PC-3 (cell line): ENCODE data around the gene SYNPO. TPM values are rescaled to one million over a fixed set of nuclear protein-coding genes. Genes with fewer than 3 reads are reported as not detected.

ENCODE experiments used
- ATAC-seq: fragments of 200-7000 bp; cut with Tn5 transposase; 2 replicates; pipeline ENCODE4 v1.9.1; 2020; ENCODE audit warnings: mild to moderate bottlenecking, moderate library complexity
- BruUV-seq: library from RNA; stranded (reverse); fragments of 400-500 nt; replicated peaks from 2 replicates; lab custom pipeline; 2021; lab: Mats Ljungman, UMichigan
- CTCF ChIA-PET: fragments of 300-600 bp; sonication (Branson Sonifier 250); formaldehyde crosslinking; loops from one replicate; lab custom pipeline; 2022; ENCODE audit warnings: antibody characterized with exemption; lab: Charles Lee
- POLR2A ChIA-PET: fragments of 300-600 bp; sonication (Branson Sonifier 250); formaldehyde crosslinking; loops from one replicate; lab custom pipeline; 2022; ENCODE audit warnings: antibody characterized with exemption; ENCODE audit not compliant: unreplicated experiment; lab: Charles Lee
- DNase-seq: peaks from one replicate; pipeline ENCODE4 v3.0.0-alpha.2; 2015
- H2AFZ ChIP-seq: fragments of 300-600 bp; sonication (generic); 2 replicates; pipeline ENCODE4 v1.6.0; 2016; ENCODE audit warnings: antibody characterized with exemption, low read length
- H3F3A ChIP-seq: fragments of 300-600 bp; sonication (generic); one replicate; pipeline ENCODE4 v1.6.0; 2017; ENCODE audit warnings: antibody characterized with exemption, low read length, control low read depth, mild to moderate bottlenecking; ENCODE audit not compliant: unreplicated experiment
- H3K27ac ChIP-seq: fragments of 300-600 bp; sonication (generic); 2 replicates; pipeline ENCODE4 v1.5.1; 2016; ENCODE audit warnings: mild to moderate bottlenecking, low read length
- H3K27me3 ChIP-seq: fragments of 300-600 bp; sonication (generic); 2 replicates; pipeline ENCODE4 v1.6.1; 2016; ENCODE audit warnings: low read length, mixed read lengths
- H3K36me3 ChIP-seq: fragments of 300-600 bp; sonication (generic); 2 replicates; pipeline ENCODE4 v1.6.1; 2016; ENCODE audit warnings: low read depth, mixed run types, low read length, mixed read lengths
- H3K4me1 ChIP-seq: fragments of 300-600 bp; sonication (generic); 2 replicates; pipeline ENCODE4 v1.5.1; 2016; ENCODE audit warnings: low read length; ENCODE audit not compliant: insufficient read depth
- H3K4me2 ChIP-seq: fragments of 300-600 bp; sonication (generic); 2 replicates; pipeline ENCODE4 v1.6.0; 2016; ENCODE audit warnings: low read length
- H3K4me3 ChIP-seq: fragments of 300-600 bp; sonication (generic); 2 replicates; pipeline ENCODE4 v1.5.1; 2016; ENCODE audit warnings: mild to moderate bottlenecking, low read length, mixed read lengths
- H3K79me2 ChIP-seq: fragments of 300-600 bp; sonication (generic); 2 replicates; pipeline ENCODE4 v1.6.1; 2017; ENCODE audit warnings: low read length, mixed read lengths
- H3K9ac ChIP-seq: fragments of 300-600 bp; sonication (generic); 2 replicates; pipeline ENCODE4 v1.6.0; 2016; ENCODE audit warnings: mild to moderate bottlenecking, low read length
- H3K9me2 ChIP-seq: fragments of 300-600 bp; sonication (generic); replicated peaks from 2 replicates; pipeline ENCODE4 v1.6.1; 2016; ENCODE audit warnings: mixed run types, low read length, mixed read lengths
- H3K9me3 ChIP-seq: fragments of 300-600 bp; sonication (generic); 2 replicates; pipeline ENCODE4 v1.6.1; 2016; ENCODE audit warnings: low read length, mixed read lengths
- H4K20me1 ChIP-seq: fragments of 300-600 bp; sonication (generic); 2 replicates; pipeline ENCODE4 v1.6.1; 2016; ENCODE audit warnings: low read length, mixed read lengths
- CTCF ChIP-seq: fragments of 300-600 bp; sonication (generic); conservative IDR thresholded peaks from 2 replicates; pipeline ENCODE4 v1.5.1; 2017; ENCODE audit warnings: antibody characterized with exemption, low read depth, mild to moderate bottlenecking, low read length
- EZH2 ChIP-seq: fragments of 300-600 bp; sonication (generic); IDR thresholded peaks from one replicate; pipeline ENCODE4 v1.6.1; 2017; ENCODE audit warnings: antibody characterized with exemption, mild to moderate bottlenecking, low read length; ENCODE audit not compliant: unreplicated experiment
- EZH2phosphoT487 ChIP-seq: fragments of 300-600 bp; sonication (generic); IDR thresholded peaks from 2 replicates; pipeline ENCODE4 v1.6.1; 2018; ENCODE audit warnings: mild to moderate bottlenecking, antibody characterized with exemption, low read length, borderline replicate concordance
- intact Hi-C: fragments of 100-400 bp; cut with micrococcal nuclease; formaldehyde crosslinking; loops from 2 replicates; pipeline ENCODE4 v1.9.0; 2023
- total RNA-seq: library from RNA; depleted of rRNA; stranded (reverse); fragments of >200 nt; gene quantifications from 2 replicates; pipeline ENCODE4 v1.2.3, GENCODE V29; 2014

Gene SYNPO
- total RNA-seq, 1 experiment from 2014 or later = 5.3 TPM

- intact Hi-C loops = loop anchor here (10.0 kb wide), 1 partner anchor 186 kb away; the partner anchor contains the start of gene IRGM
- no peak overlapping the region for H3K9ac ChIP-seq
- no peak overlapping the region for H3K4me3 ChIP-seq
- ATAC-seq (no peak), DNase-seq (no peak)
- H3K79me2 ChIP-seq = no peaks in the 10 kb centered on the region
- no peak overlapping the region for H2AFZ ChIP-seq
- BruUV-seq = no TSS peak
- TF ChIP-seq EZH2phosphoT487 (no peak), EZH2 (no peak), CTCF (no peak)
- H3K27ac ChIP-seq = no peak overlapping the region
- H4K20me1 ChIP-seq = no peaks in the 10 kb centered on the region
- no peaks in the 10 kb centered on the region for H3K4me1 ChIP-seq
- H3K9me2 ChIP-seq = no peaks in the 10 kb centered on the region
- H3K27me3 ChIP-seq = no peaks in the 10 kb centered on the region
- H3K4me2 ChIP-seq = no peak overlapping the region
- H3F3A ChIP-seq = no peaks in the 10 kb centered on the region
- no peaks in the 10 kb centered on the region for H3K36me3 ChIP-seq
- ChIA-PET CTCF (no interaction called here), POLR2A (interaction anchor here (0.6 kb wide), 1 partner anchor 12 kb away, joined by 5 read pairs; no protein-coding TSS in a partner anchor)
- H3K9me3 ChIP-seq = no peaks in the 10 kb centered on the region
Observed at GRCh38 chr5:150658699-150659265, 18.3 kb downstream of the SYNPO start.

GRCh38 chr5:150659360-150660107 lies 19.1 kb downstream of the SYNPO start:
- H3K9ac ChIP-seq = no peak overlapping the region
- H3K79me2 ChIP-seq = no peaks in the 10 kb centered on the region
- no peaks in the 10 kb centered on the region for H3K9me2 ChIP-seq
- ATAC-seq (no peak), DNase-seq (no peak)
- no TSS peak for BruUV-seq
- H3K4me3 ChIP-seq = no peak overlapping the region
- H2AFZ ChIP-seq = no peak overlapping the region
- ChIA-PET POLR2A (interaction anchor here (0.6 kb wide), 1 partner anchor 13 kb away, joined by 5 read pairs; no protein-coding TSS in a partner anchor), CTCF (no interaction called here)
- no peak overlapping the region for H3K27ac ChIP-seq
- no peaks in the 10 kb centered on the region for H3K36me3 ChIP-seq
- no peaks in the 10 kb centered on the region for H4K20me1 ChIP-seq
- no peak overlapping the region for H3K4me2 ChIP-seq
- H3K4me1 ChIP-seq = no peaks in the 10 kb centered on the region
- intact Hi-C loops = loop anchor here (10.0 kb wide), 1 partner anchor 185 kb away; the partner anchor contains the start of gene IRGM
- H3K9me3 ChIP-seq = no peaks in the 10 kb centered on the region
- H3F3A ChIP-seq = no peaks in the 10 kb centered on the region
- TF ChIP-seq CTCF (no peak), EZH2 (no peak), EZH2phosphoT487 (no peak)
- H3K27me3 ChIP-seq = no peaks in the 10 kb centered on the region; the same call in 1 of the 2 replicates
